HG02759 (cell line): ENCODE data around the gene RET.

Source experiments
- ATAC-seq: cut with Tn5 transposase; IDR thresholded peaks from one replicate; pipeline ENCODE4 v1.9.1; 2021; ENCODE audit warnings: mild to moderate bottlenecking, moderate library complexity; ENCODE audit not compliant: unreplicated experiment

The RET gene

GRCh38 chr10:43061760-43062159 is 15.1 kb upstream of the RET start:
- no peak for ATAC-seq

- no peak for ATAC-seq
Measured at GRCh38 chr10:43062402-43063160, 14.3 kb upstream of the RET start.

DNA sequence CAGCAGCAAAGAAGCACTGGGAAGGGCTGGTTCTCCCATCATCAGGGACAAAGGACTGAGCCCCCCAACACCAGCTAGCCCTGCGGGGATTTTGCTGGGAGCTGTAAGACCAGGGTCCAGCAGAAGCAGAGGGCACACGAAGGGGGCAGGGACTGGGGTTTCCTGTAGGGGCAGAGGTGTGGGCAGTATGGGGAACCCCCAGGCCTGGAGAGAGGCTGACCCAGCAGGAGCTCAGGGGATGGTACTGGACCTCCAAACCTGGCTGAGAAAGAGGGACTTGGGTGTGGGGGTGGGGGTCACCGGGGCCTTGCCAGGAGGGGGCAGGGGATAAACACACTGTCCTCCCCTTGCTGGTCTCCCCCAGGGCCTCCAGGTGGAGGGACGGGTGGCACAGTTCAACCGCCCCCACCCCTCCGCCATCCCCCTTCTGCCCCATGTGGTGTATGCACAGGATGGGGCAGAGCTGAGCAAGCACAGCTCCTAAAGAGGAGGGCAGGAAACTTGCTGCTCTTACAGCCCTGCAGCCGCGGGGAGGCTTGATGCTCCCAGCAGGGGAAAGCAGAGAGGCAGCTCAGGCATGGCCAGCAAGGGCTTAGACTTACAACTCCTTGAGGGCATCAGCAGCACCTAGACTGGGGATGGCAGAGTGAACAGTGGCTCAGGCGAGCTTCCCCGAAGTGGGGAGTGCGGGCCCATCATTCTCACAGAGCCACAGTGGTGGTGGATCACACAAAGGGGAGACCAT is 12.4 kb upstream of the RET start:
- no peak for ATAC-seq

GRCh38 chr10:43065234-43065633 is 11.6 kb upstream of the RET start:
- no peak for ATAC-seq

- no peak for ATAC-seq
Measured at GRCh38 chr10:43065761-43066160, 11.1 kb upstream of the RET start.

- ATAC-seq, result no peak
Measured at GRCh38 chr10:43066481-43066880, 10.4 kb upstream of the RET start.

GRCh38 chr10:43067391-43068135 is 9.3 kb upstream of the RET start:
- ATAC-seq, result no peak

DNA sequence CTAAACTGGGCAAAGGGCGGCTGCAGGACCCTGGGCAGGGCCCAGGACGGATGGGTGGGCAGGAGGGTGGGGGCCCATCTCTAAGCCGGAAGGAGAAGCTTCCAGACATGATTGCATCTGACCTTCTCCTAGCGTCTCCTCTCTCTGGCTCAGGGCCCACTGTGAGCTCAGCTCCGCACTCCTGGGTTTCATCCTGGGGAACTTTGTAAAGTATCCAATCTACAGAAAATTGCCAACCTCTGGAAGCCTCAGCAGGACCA is 8.8 kb upstream of the RET start:
- ATAC-seq, result no peak

GRCh38 chr10:43068471-43069210 is 8.2 kb upstream of the RET start:
- no peak for ATAC-seq

DNA sequence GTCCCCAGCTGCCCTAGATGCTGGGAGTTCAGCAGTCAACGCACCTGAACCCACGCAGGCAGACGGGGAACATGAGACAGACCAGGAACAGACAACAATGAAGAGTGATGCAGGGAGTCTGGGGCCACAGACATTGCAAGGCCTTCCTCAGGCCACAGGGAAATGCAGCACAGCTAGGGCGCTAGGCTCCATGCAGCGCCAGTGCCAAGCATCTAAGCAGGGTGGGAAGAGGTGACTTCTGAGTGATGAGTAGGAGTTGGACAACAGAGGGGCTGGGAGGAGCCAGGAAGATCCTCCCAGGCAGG is 7.7 kb upstream of the RET start:
- ATAC-seq, result no peak

DNA sequence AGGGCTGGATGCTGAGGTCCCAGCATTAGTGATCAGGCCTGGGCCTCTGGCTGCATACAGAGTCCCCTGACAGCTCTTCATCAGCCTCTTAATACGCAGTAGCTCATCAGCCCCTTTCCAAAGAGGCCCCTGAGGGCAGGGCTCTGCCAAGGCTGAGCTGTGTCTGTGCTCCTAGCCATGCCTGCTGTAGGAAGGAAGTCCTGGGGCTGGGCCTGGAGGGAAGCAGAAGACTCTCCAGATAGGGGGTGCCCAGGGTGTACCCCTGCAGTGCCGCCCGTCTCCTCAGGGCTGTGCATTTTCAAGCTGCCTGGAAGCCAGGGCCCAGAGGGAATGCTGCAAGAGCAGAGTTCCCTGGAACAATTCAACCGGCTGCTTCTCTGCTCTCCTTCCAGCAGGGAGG is 7.3 kb upstream of the RET start:
- ATAC-seq, result no peak

DNA sequence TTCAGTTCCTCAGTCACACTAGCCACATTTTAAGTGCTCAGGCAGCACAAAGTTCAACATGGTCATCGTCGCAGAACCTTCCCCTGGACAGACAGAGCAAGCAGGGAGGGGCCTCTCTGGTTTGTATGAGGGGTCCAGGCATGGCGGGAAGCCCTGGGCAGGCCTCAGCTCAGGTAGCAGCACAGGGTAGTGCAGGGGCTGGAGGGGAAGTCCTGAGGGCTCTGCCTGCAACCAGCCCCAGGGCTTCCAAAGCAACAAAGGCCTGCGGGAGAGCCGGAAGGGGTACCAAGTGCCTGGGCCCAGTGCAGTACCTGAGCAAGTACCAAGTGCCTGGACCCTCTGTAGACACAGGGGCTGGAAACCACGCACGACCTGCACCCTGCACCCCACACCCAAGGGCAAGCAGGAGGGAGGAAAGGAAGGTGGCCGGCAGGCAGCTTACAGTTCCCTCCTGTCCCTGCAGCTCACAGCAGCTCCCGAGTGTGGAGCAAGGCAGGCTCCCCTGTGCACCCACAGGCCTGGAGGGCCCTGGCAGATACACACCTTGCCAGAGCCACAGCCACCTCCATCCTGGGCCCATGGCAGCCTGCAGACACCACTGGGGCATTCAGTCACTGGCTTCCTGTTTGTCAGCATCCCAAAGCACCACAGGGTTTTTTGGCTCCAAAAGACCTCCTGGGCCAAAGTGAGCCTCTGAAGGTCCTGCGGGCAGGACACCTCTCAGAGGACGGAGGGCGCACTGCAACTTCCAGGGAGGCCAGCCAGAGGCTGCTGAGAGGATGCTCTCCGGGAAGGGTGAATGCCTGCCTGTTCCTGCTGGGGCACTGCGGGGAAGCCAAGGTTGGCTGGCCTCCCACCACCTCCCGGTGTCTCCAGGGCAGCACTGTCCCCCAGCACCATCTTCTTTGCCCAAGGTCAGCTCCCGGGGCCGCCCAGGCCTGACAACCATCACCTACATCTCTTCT is 6.5 kb upstream of the RET start:
- ATAC-seq, result no peak

GRCh38 chr10:43071865-43072650 is 4.8 kb upstream of the RET start:
- ATAC-seq, result no peak

GRCh38 chr10:43073191-43073590 is 3.7 kb upstream of the RET start:
- ATAC-seq, result no peak

DNA sequence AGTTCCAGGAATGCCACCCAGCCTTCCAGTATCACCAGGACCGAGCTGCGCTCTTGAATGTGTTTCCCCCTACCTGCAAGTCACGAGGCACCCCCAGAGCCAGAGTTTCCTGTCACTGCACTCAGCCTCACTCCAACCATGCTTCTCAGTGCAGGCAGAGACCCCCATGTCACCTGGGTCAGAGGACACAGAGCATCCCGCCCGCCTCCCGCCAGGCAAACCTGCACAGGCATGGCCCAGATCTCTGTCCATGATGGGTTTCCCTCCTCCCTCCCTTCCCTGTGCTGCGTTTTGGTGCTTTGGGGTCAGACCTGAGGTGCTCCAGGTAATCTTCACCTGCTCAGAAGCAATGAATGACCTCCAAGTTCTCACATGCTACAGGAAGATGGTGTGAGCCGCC is 3.1 kb upstream of the RET start:
- no peak for ATAC-seq

DNA sequence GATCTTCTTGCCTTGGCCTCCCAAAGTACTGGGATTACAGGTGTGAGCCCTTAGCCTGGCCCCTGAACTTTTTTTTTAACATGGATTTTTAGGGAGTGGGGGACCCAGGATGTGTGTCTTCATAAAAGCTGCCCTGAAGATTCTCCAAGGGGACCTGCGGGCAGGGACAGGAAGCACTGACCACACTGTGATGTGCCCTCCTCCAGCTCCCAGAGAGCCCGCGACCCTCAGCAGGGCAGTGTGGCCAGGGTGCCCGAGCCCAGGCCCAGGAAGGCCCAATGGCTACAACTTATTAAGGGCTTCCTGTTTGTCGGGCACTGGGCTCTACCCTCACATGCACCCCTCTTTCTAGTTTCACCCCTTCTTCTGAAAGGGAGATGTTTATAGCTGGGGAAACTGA is 2.5 kb upstream of the RET start:
- no peak for ATAC-seq

- ATAC-seq, result no peak
Measured at GRCh38 chr10:43074827-43075611, 1.9 kb upstream of the RET start.

GRCh38 chr10:43075612-43076003 is 1.3 kb upstream of the RET start:
- ATAC-seq, result no peak

DNA sequence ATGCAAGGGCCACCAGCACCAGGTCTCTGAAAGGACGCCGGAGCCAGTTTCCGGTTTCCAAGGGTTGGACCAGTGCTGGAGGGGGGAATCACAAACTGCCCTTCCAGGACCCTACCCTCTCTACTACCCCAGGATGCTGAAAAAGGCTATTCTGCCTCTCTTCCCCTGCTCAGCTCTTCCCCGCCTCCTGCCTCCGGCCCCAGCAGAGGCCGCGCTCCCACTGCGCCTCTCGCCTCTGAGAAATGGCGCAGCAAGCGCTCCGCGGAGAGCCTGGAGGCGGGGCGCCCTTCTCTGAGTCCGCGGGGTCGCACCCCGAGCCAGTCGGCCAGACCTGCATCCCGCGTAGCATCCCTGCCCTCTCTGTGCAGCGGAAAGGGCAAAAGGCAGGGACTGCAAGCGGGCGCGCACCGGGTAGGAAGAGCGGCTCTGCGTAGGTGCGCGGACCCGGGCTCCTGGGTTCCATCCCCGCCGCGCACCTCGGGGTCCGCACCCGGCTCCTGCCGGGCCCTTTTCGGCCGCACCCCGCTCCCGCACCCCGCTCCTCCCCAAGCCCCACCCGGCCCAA is 476 bp upstream of the RET start:
- no peak for ATAC-seq
